K562 (cell line): ENCODE results near the gene IFT81. TPM values are rescaled to one million over a fixed set of nuclear protein-coding genes. Genes with fewer than 3 reads are reported as not detected.

Experiments
- CTBP1 ChIP-seq: fragments of 450-650 bp; IDR thresholded peaks from 2 replicates; pipeline ENCODE4 v1.6.1; 2016; ENCODE audit warnings: borderline replicate concordance
- DPF2 ChIP-seq: fragments of 450-650 bp; IDR thresholded peaks from 2 replicates; pipeline ENCODE4 v1.6.1; 2016
- EGR1 ChIP-seq: fragments of 450-650 bp; conservative IDR thresholded peaks from 2 replicates; pipeline ENCODE4 v1.6.1; 2017; ENCODE audit warnings: mild to moderate bottlenecking
- ELF4 ChIP-seq: fragments of 450-650 bp; formaldehyde crosslinking; IDR thresholded peaks from 2 replicates; pipeline ENCODE4 v1.4.0; 2022; ENCODE audit warnings: missing genetic modification characterization
- FOSL1 ChIP-seq: fragments of 200-800 bp; sonication (Bioruptor generic); conservative IDR thresholded peaks from 2 replicates; pipeline ENCODE4 v1.6.1; 2016; ENCODE audit warnings: missing genetic modification characterization, missing compliant biosample characterization
- HDAC1 ChIP-seq, 2 experiments: fragments of 450-650 bp; IDR thresholded peaks; 2 replicates each; pipeline ENCODE4 v1.6.1; 2016 to 2017; ENCODE audit warnings: inconsistent platforms in 1 of 2, mild to moderate bottlenecking in 1 of 2, moderate library complexity in 1 of 2
- IRF2 ChIP-seq: sonication (generic); formaldehyde crosslinking; IDR thresholded peaks from 2 replicates; pipeline ENCODE4 v1.8.1; 2022; ENCODE audit warnings: mild to moderate bottlenecking, missing genetic modification reagents
- KAT2B ChIP-seq: IDR thresholded peaks from one replicate; pipeline ENCODE4 v1.6.1; 2012; ENCODE audit warnings: low read depth, mild to moderate bottlenecking, control low read depth, inconsistent platforms, low read length, moderate library complexity
- KLF16 ChIP-seq: IDR thresholded peaks from 2 replicates; pipeline ENCODE4 v1.6.1; 2016; ENCODE audit warnings: antibody characterized with exemption
- L3MBTL2 ChIP-seq: fragments of 450-650 bp; IDR thresholded peaks from 2 replicates; pipeline ENCODE4 v1.6.1; 2016; ENCODE audit warnings: mild to moderate bottlenecking, moderate library complexity
- MEF2D ChIP-seq: conservative IDR thresholded peaks from 2 replicates; pipeline ENCODE4 v1.6.1; 2016; ENCODE audit warnings: low read depth, missing genetic modification characterization, missing compliant biosample characterization
- MTA1 ChIP-seq: fragments of 450-650 bp; IDR thresholded peaks from 2 replicates; pipeline ENCODE4 v1.6.1; 2017; ENCODE audit warnings: borderline replicate concordance
- NR2C1 ChIP-seq, 2 experiments: fragments of 450-650 bp; IDR thresholded peaks; 2 replicates each; pipeline ENCODE4 v1.6.1; 2017; ENCODE audit warnings: mild to moderate bottlenecking in 2 of 2, antibody characterized with exemption in 1 of 2, inconsistent platforms in 1 of 2, missing compliant biosample characterization in 1 of 2, missing genetic modification characterization in 1 of 2
- SMARCE1 ChIP-seq: fragments of 450-650 bp; IDR thresholded peaks from 2 replicates; pipeline ENCODE4 v1.7.1; 2016; ENCODE audit warnings: mild to moderate bottlenecking
- SNIP1 ChIP-seq: fragments of 450-650 bp; IDR thresholded peaks from 2 replicates; pipeline ENCODE4 v1.7.1; 2017; ENCODE audit warnings: low read depth, mild to moderate bottlenecking
- TAL1 ChIP-seq: fragments of 450-650 bp; IDR thresholded peaks from 2 replicates; pipeline ENCODE4 v1.6.1; 2016; ENCODE audit warnings: mild to moderate bottlenecking
- ZEB2 ChIP-seq: fragments of 450-650 bp; IDR thresholded peaks from 2 replicates; pipeline ENCODE4 v1.6.1; 2016
- ZNF239 ChIP-seq: fragments of 250-450 bp; sonication (Bioruptor Pico); IDR thresholded peaks from 2 replicates; pipeline ENCODE4 v1.4.0; 2020; ENCODE audit warnings: mild to moderate bottlenecking
- ZNF507 ChIP-seq: conservative IDR thresholded peaks from 2 replicates; pipeline ENCODE4 v1.6.1; 2017; ENCODE audit warnings: missing genetic modification characterization, missing compliant biosample characterization
- ZNF75A ChIP-seq: fragments of 450-650 bp; formaldehyde crosslinking; IDR thresholded peaks from 2 replicates; pipeline ENCODE4 v1.4.0; 2020; ENCODE audit warnings: mild to moderate bottlenecking
- ZNF766 ChIP-seq: fragments of 200-800 bp; sonication (Bioruptor generic); conservative IDR thresholded peaks from 2 replicates; pipeline ENCODE4 v1.6.1; 2016; ENCODE audit warnings: missing genetic modification characterization, missing compliant biosample characterization
- polyA plus RNA-seq, 8 experiments: library from polyadenylated mRNA; depleted of rRNA in 4 of 8; stranded (reverse) in 5 of 8; unstranded in 3 of 8; fragments of >200 nt; fragmentation: Nextera tagmentation in 2 of 8; fragmentation: Illumina TruSeq in 1 of 8; extraction: Ambion mirVana in 2 of 8; extraction: Trizol in 1 of 8; gene quantifications; 2 replicates each; pipeline versions ENCODE4 v1.2.1 to v1.2.3, GENCODE V29; 2011 to 2014; ENCODE audit warnings: inconsistent platforms in 1 of 8, missing spikeins in 1 of 8
- total RNA-seq, 7 experiments: library from RNA; depleted of rRNA in 6 of 7; stranded (reverse); fragments of >200 nt in 6 of 7; fragmentation: Illumina TruSeq in 2 of 7; extraction: Trizol in 2 of 7; gene quantifications; 2 replicates each; pipeline versions ENCODE4 v1.2.1 to v1.2.3, GENCODE V29; 2011 to 2021; ENCODE audit warnings: low replicate concordance in 1 of 7
- TF ChIP-seq, protein P1 (sequence below): fragments of 200-800 bp; sonication (Bioruptor generic); IDR thresholded peaks from 2 replicates; pipeline ENCODE4 v1.6.1; 2017; ENCODE audit warnings: missing genetic modification characterization, missing compliant biosample characterization
- TF ChIP-seq, protein P2 (sequence below): fragments of 450-650 bp; IDR thresholded peaks from one replicate; pipeline ENCODE4 v1.6.1; 2018; ENCODE audit warnings: mild to moderate bottlenecking, moderate library complexity; ENCODE audit not compliant: partially characterized antibody
- TF ChIP-seq, protein P3 (sequence below), 2 experiments: fragments of 450-650 bp; IDR thresholded peaks; 2 replicates each; pipeline ENCODE4 v1.6.1; 2016
- TF ChIP-seq, protein P4 (sequence below): sonication (generic); formaldehyde crosslinking; IDR thresholded peaks from 2 replicates; pipeline ENCODE4 v1.8.0; 2022; ENCODE audit warnings: missing genetic modification reagents, mild to moderate bottlenecking, moderate library complexity, borderline replicate concordance

IFT81 gene
- total and polyA plus RNA-seq, 9 of the 15 experiments (the other 6 are each of a cell fraction or from before 2014, with no cell fraction given), result 2.8 to 11.9 (median 7.9) TPM

DNA sequence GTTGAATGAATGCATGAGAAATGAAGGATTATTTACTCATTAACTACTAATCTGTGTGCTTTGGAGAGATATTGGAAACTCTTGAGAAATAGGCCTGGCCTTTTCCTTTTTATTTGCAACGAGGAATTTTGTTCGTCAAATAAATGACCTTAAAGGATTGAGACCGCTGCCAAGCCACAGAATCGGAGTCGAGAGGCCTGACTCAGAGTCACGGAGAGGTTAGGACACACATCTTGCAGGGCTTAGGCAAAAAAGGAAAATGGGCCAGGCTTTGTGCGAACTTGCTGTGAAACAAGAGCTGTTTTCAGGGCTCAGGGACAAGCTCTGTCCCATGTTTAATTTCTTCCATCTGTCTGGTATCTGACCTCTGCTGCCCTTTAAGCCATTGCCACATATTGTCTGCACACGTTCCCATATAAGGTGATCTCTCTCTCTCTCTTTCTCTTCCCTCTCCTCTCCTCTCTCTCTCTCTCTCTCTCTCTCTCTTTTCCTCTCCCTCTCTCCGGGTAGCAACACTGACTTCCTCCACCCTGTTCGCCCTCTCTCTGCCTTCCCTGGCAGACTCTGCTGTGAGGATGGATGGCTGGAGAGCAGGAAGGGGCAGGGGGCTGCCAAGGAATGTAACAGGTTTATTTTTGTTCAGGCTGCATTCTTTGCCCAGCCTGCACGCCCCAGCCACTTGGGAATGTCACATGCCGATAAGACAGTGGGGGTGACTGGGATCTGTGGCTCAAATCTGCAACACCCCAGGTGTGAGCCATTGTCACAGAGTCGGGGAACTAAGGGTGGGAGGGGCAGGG is 14.9 kb upstream of the IFT81 start (continued):
- TF ChIP-seq NR2C1 (IDR thresholded peaks at IDR 0.05) (no peak; the same call in 1 of the 2 replicates), NR2C1 (tag; IDR thresholded peaks at IDR 0.05) (0 out of 2 replicates have a peak, but pooled peaks have one; percentile 51), HDAC1 (IDR thresholded peaks at IDR 0.05) (peak in 1 of 2 experiments; percentile 50; a peak in 1 of 4 replicates), ZEB2 (0 out of 2 replicates have a peak, but pooled peaks have one; percentile 55), CTBP1 (peak; percentile 49; the same call in 1 of the 2 replicates), ELF4 (CRISPR knock-in tag) (peak; percentile 89), SNIP1 (no peak), L3MBTL2 (no peak), FOSL1 (tag) (peak; percentile 51; the same call in 1 of the 2 replicates), ZNF507 (tag) (no peak), EGR1 (no peak), MEF2D (tag) (peak; percentile 66; the same call in 1 of the 2 replicates), MTA1 (peak; percentile 73; the same call in 1 of the 2 replicates), SMARCE1 (peak; percentile 56; the same call in 1 of the 2 replicates), ZNF239 (no peak), IRF2 (CRISPR knock-in tag) (no peak), KAT2B (no peak), ZNF766 (CRISPR knock-in tag) (peak; percentile 77), ZNF75A (CRISPR knock-in tag) (no peak), DPF2 (peak; percentile 29; the same call in 1 of the 2 replicates), TAL1 (no peak), KLF16 (no peak)
- TF ChIP-seq, protein P1, sequence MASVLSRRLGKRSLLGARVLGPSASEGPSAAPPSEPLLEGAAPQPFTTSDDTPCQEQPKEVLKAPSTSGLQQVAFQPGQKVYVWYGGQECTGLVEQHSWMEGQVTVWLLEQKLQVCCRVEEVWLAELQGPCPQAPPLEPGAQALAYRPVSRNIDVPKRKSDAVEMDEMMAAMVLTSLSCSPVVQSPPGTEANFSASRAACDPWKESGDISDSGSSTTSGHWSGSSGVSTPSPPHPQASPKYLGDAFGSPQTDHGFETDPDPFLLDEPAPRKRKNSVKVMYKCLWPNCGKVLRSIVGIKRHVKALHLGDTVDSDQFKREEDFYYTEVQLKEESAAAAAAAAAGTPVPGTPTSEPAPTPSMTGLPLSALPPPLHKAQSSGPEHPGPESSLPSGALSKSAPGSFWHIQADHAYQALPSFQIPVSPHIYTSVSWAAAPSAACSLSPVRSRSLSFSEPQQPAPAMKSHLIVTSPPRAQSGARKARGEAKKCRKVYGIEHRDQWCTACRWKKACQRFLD (CRISPR knock-in tag), result no peak
- TF ChIP-seq, protein P2, sequence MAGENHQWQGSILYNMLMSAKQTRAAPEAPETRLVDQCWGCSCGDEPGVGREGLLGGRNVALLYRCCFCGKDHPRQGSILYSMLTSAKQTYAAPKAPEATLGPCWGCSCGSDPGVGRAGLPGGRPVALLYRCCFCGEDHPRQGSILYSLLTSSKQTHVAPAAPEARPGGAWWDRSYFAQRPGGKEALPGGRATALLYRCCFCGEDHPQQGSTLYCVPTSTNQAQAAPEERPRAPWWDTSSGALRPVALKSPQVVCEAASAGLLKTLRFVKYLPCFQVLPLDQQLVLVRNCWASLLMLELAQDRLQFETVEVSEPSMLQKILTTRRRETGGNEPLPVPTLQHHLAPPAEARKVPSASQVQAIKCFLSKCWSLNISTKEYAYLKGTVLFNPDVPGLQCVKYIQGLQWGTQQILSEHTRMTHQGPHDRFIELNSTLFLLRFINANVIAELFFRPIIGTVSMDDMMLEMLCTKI, result no peak
- TF ChIP-seq, protein P3, sequence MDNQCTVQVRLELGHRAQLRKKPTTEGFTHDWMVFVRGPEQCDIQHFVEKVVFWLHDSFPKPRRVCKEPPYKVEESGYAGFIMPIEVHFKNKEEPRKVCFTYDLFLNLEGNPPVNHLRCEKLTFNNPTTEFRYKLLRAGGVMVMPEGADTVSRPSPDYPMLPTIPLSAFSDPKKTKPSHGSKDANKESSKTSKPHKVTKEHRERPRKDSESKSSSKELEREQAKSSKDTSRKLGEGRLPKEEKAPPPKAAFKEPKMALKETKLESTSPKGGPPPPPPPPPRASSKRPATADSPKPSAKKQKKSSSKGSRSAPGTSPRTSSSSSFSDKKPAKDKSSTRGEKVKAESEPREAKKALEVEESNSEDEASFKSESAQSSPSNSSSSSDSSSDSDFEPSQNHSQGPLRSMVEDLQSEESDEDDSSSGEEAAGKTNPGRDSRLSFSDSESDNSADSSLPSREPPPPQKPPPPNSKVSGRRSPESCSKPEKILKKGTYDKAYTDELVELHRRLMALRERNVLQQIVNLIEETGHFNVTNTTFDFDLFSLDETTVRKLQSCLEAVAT (IDR thresholded peaks at IDR 0.05), result 0 out of 4 replicates have a peak, but pooled peaks of 1 of the 2 experiments have one; percentile 37
- TF ChIP-seq, protein P4, sequence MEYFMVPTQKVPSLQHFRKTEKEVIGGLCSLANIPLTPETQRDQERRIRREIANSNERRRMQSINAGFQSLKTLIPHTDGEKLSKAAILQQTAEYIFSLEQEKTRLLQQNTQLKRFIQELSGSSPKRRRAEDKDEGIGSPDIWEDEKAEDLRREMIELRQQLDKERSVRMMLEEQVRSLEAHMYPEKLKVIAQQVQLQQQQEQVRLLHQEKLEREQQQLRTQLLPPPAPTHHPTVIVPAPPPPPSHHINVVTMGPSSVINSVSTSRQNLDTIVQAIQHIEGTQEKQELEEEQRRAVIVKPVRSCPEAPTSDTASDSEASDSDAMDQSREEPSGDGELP (CRISPR knock-in tag), result no peak
